PFSK-1 (cell line): Measurements from ENCODE around the gene UBTD2.

ENCODE experiments used
- POLR2AphosphoS5 ChIP-seq: IDR thresholded peaks from 2 replicates; pipeline ENCODE4 v1.6.1; 2012; ENCODE audit warnings: low read depth, mild to moderate bottlenecking, control low read depth, low read length, moderate library complexity
- REST ChIP-seq, 2 experiments: IDR thresholded peaks; 2 replicates each; pipeline versions ENCODE4 v1.6.1 to v1.8.0; 2011 to 2012; ENCODE audit warnings: low read depth in 2 of 2, low read length in 2 of 2, control low read depth in 1 of 2, inconsistent platforms in 1 of 2, mild to moderate bottlenecking in 1 of 2, moderate library complexity in 1 of 2; ENCODE audit not compliant: insufficient read depth in 1 of 2

GRCh38 chr5:172223901-172224873 is 59.4 kb downstream of the UBTD2 start:
- TF ChIP-seq REST (IDR thresholded peaks at IDR 0.05; ENCODE audit: insufficient read depth in 1 of 2, low read depth in 2 of 2, low read length in 2 of 2) = no peak
- no peak for TF ChIP-seq POLR2AphosphoS5
